GM12878 (cell line): ENCODE results near the gene AK4.

Experiments
- CTCF ChIP-seq, 3 experiments: IDR thresholded peaks in 2 of 3; conservative IDR thresholded peaks in 1 of 3; 2 replicates each; pipeline ENCODE4 v1.5.1; 2011; ENCODE audit warnings: low read depth in 3 of 3, low read length in 3 of 3, mild to moderate bottlenecking in 3 of 3, control low read depth in 2 of 3, moderate library complexity in 2 of 3, inconsistent platforms in 1 of 3, mixed read lengths in 1 of 3; ENCODE audit not compliant: control insufficient read depth in 2 of 3, insufficient read depth in 1 of 3; ENCODE audit errors: extremely low read depth in 1 of 3
- GABPA ChIP-seq: IDR thresholded peaks from 2 replicates; pipeline ENCODE4 v1.6.1; 2014; ENCODE audit warnings: antibody characterized with exemption, low read depth, mild to moderate bottlenecking, inconsistent platforms
- NFIC ChIP-seq: IDR thresholded peaks from 2 replicates; pipeline ENCODE4 v1.6.1; 2012; ENCODE audit warnings: low read depth, mild to moderate bottlenecking, inconsistent platforms, low read length, moderate library complexity
- POLR2AphosphoS5 ChIP-seq: IDR thresholded peaks from 2 replicates; pipeline ENCODE4 v1.6.1; 2011; ENCODE audit warnings: mild to moderate bottlenecking, low read length, inconsistent platforms
- SRF ChIP-seq, 2 experiments: IDR thresholded peaks; 2 replicates each; pipeline ENCODE4 v1.6.1; 2011; ENCODE audit warnings: low read depth in 2 of 2, low read length in 2 of 2, mild to moderate bottlenecking in 1 of 2, moderate library complexity in 1 of 2

GRCh38 chr1:65112811-65113210, 35.2 kb upstream of the AK4 start:
- TF ChIP-seq NFIC (no peak), POLR2AphosphoS5 (no peak), SRF (IDR thresholded peaks at IDR 0.05; ENCODE audit: low read depth in 2 of 2, low read length in 2 of 2) (no peak), CTCF (IDR thresholded peaks at IDR 0.05 in 2 of 3, conservative IDR thresholded peaks at IDR 0.05 in 1 of 3; ENCODE audit: control insufficient read depth in 2 of 3, extremely low read depth in 1 of 3, insufficient read depth in 1 of 3, low read depth in 3 of 3, low read length in 3 of 3) (no peak), GABPA (no peak)
